Osteoblast (primary cell): ENCODE data around the gene TOX4. TPM values are rescaled to one million over a fixed set of nuclear protein-coding genes. Genes with fewer than 3 reads are reported as not detected.

Experiments
- DNase-seq: peaks from one replicate; pipeline ENCODE4 v3.0.0; 2011; ENCODE audit warnings: low spot score, mixed read lengths; ENCODE audit not compliant: insufficient read length; ENCODE audit errors: missing footprints
- H2AFZ ChIP-seq: 2 replicates; pipeline ENCODE4 v1.6.0; 2011; ENCODE audit warnings: mild to moderate bottlenecking, low read length
- H3K27ac ChIP-seq: 2 replicates; pipeline ENCODE4 v1.5.1; 2011; ENCODE audit warnings: mild to moderate bottlenecking, low read depth, low read length, moderate library complexity
- H3K27me3 ChIP-seq: 2 replicates; pipeline ENCODE4 v1.6.0; 2012; ENCODE audit warnings: mild to moderate bottlenecking, control low read depth, inconsistent platforms, low read length, moderate library complexity; ENCODE audit not compliant: insufficient read depth
- H3K36me3 ChIP-seq: 2 replicates; pipeline ENCODE4 v1.5.1; 2011; ENCODE audit warnings: mild to moderate bottlenecking, low read length, control low read depth, moderate library complexity; ENCODE audit not compliant: insufficient read depth
- H3K4me1 ChIP-seq: 2 replicates; pipeline ENCODE4 v1.5.1; 2011; ENCODE audit warnings: mild to moderate bottlenecking, low read length, control low read depth, moderate library complexity; ENCODE audit not compliant: insufficient read depth
- H3K4me2 ChIP-seq: 2 replicates; pipeline ENCODE4 v1.6.0; 2011; ENCODE audit warnings: mild to moderate bottlenecking, low read length; ENCODE audit not compliant: insufficient read depth
- H3K4me3 ChIP-seq: fragments of 200-600 bp; sonication (generic); 3 replicates; pipeline ENCODE4 v1.5.1; 2012; ENCODE audit warnings: mild to moderate bottlenecking, low read length, inconsistent platforms; ENCODE audit not compliant: insufficient read depth
- H3K79me2 ChIP-seq: 2 replicates; pipeline ENCODE4 v1.6.0; 2012; ENCODE audit warnings: mild to moderate bottlenecking, low read length, control low read depth, inconsistent platforms; ENCODE audit not compliant: insufficient read depth
- H3K9me3 ChIP-seq: 2 replicates; pipeline ENCODE4 v1.5.1; 2011; ENCODE audit warnings: low read depth, low read length, control low read depth
- H4K20me1 ChIP-seq: 2 replicates; pipeline ENCODE4 v1.6.0; 2012; ENCODE audit warnings: mild to moderate bottlenecking, low read length, control low read depth; ENCODE audit not compliant: insufficient read depth
- total RNA-seq: library from RNA; depleted of rRNA; stranded (reverse); fragments of >200 nt; gene quantifications from 2 replicates; pipeline ENCODE4 v1.2.3, GENCODE V29; 2012
- TF ChIP-seq, protein P1 (sequence below): IDR thresholded peaks from 2 replicates; pipeline ENCODE4 v1.5.1; 2011; ENCODE audit warnings: mild to moderate bottlenecking, low read depth, low read length, moderate library complexity; ENCODE audit errors: extremely low read depth

Gene TOX4
- total RNA-seq, 1 donor, result 37.6 TPM

DNA sequence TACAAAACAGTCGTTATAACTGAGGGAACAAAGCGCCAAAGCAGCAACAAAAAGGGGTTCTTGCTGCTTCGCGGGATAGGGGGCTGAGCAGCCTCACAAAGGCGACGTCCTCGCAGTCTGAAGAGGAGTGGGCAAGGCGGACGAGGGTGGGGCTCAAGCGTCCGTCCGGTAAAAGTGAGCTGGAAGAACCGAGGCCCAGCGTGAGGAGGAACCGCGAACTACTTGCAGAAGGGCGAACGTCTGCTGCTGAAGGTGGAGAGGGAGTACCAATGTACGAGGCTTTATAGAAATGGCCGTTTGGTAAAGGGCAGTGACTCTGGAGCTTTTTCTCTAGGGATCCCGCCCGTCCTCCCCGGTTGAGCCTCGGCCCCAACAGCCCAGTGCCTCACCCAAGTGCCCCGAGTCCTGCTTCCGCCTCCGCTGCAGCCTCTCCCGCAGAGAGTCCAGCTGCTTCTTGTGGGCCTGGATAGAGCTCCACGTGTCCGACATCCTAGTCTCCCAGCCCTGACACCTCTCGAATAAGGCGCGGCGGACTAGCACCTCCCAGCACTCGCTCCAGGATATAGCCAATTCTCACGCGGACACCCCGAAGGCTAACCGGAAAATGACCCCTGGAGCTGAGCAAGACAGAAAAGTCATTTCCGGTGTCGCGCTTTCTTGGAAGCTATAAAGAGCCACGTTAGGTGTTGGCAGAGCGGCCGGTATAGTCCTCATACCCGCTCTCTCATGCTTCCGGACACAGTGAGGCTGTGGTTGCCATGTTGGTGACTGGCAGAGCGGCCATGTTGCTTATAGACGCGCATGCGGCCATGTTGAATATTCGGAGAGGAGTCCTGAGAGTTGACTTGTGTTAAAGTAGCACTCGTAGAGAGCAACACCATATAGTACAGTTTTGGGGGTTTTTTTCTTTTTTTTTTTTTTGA is 34.0 kb downstream of the TOX4 start, which contains the start of gene METTL3:
METTL3 (minus strand) TSS at position 606 of the 923 bp plus-strand sequence; CDS start at position 489, 117 bp downstream.
- H3K27ac ChIP-seq, result peak within 1 kb of the TSS; percentile 84
- peak within 1 kb of the TSS; percentile 97 for H3K4me3 ChIP-seq
- no peaks in the 10 kb centered on the region for H3K9me3 ChIP-seq

DNA sequence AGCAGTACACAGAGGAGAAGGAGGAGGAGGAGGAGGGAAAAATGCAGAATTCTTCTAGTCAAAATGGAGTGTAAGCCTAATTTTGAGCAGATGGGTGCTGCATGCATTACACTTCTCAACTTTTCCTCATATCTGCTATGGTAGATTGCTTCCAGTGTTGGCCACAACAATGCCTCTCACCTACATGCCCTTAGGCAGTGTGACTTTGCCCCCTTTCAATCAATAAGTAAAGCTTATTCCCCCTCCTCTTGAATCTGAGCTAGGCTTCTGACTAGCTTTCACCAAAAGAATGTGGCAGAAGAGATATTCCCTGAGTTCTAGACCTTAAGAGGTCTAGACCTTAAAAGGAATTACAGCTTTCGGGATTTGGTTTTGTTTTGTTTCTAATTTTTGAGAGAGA is 37.3 kb downstream of the TOX4 start:
- no peaks in the 10 kb centered on the region for H3K36me3 ChIP-seq
- TF ChIP-seq, protein P1, sequence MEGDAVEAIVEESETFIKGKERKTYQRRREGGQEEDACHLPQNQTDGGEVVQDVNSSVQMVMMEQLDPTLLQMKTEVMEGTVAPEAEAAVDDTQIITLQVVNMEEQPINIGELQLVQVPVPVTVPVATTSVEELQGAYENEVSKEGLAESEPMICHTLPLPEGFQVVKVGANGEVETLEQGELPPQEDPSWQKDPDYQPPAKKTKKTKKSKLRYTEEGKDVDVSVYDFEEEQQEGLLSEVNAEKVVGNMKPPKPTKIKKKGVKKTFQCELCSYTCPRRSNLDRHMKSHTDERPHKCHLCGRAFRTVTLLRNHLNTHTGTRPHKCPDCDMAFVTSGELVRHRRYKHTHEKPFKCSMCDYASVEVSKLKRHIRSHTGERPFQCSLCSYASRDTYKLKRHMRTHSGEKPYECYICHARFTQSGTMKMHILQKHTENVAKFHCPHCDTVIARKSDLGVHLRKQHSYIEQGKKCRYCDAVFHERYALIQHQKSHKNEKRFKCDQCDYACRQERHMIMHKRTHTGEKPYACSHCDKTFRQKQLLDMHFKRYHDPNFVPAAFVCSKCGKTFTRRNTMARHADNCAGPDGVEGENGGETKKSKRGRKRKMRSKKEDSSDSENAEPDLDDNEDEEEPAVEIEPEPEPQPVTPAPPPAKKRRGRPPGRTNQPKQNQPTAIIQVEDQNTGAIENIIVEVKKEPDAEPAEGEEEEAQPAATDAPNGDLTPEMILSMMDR, result no peak
- no peaks in the 10 kb centered on the region for H4K20me1 ChIP-seq
- peaks cover 2% of the 10 kb centered on the region for H3K27me3 ChIP-seq
- no peaks in the 10 kb centered on the region for H3K9me3 ChIP-seq
- peak overlapping the region; percentile 19 for H2AFZ ChIP-seq
- H3K79me2 ChIP-seq, result peaks cover 18% of the 10 kb centered on the region
- H3K4me2 ChIP-seq, result no peak overlapping the region
- H3K4me1 ChIP-seq, result peaks cover 15% of the 10 kb centered on the region
- H3K27ac ChIP-seq, result no peak overlapping the region
- no peak for DNase-seq
- H3K4me3 ChIP-seq, result no peak overlapping the region

More for the DNA sequence above, 34.0 kb downstream of the TOX4 start, which contains the start of gene METTL3:
- TF ChIP-seq, protein P1, result no peak
- Histone ChIP-seq H3K4me1 (peaks cover 16% of the 10 kb centered on the region), H3K36me3 (peaks cover 3% of the 10 kb centered on the region), H3K79me2 (peaks cover 47% of the 10 kb centered on the region), H3K27me3 (peaks cover 2% of the 10 kb centered on the region), H2AFZ (peak within 1 kb of the TSS; percentile 91), H3K4me2 (peak within 1 kb of the TSS; percentile 97), H4K20me1 (no peaks in the 10 kb centered on the region)
- peak; percentile 96 for DNase-seq

DNA sequence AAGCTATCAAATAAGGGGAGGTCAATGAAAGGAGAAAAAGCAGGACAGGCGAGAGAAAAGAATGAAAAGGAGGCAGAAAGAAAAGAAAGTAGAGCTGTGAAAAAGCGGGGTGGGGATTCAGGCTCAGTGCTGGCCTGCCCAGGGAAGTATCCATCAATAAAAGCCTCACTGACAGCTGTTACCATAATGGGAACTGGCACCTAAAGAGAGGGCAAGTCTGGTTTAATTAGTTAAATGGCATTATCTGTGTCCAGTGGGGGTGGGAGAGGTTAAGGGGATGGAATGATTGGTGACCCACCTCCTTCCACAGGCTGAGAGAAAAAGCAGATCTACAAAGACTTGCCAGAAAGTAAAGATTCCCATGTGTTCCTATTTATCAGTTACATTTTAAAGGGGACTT is 41.7 kb downstream of the TOX4 start:
- TF ChIP-seq, protein P1, result no peak
- no peak overlapping the region for H2AFZ ChIP-seq
- DNase-seq, result no peak
- no peaks in the 10 kb centered on the region for H3K36me3 ChIP-seq
- no peaks in the 10 kb centered on the region for H3K9me3 ChIP-seq
- H3K4me3 ChIP-seq, result no peak overlapping the region
- H4K20me1 ChIP-seq, result no peaks in the 10 kb centered on the region
- H3K4me2 ChIP-seq, result no peak overlapping the region
- peaks cover 2% of the 10 kb centered on the region for H3K27me3 ChIP-seq
- peaks cover 9% of the 10 kb centered on the region for H3K4me1 ChIP-seq
- H3K79me2 ChIP-seq, result no peaks in the 10 kb centered on the region
- H3K27ac ChIP-seq, result no peak overlapping the region

DNA sequence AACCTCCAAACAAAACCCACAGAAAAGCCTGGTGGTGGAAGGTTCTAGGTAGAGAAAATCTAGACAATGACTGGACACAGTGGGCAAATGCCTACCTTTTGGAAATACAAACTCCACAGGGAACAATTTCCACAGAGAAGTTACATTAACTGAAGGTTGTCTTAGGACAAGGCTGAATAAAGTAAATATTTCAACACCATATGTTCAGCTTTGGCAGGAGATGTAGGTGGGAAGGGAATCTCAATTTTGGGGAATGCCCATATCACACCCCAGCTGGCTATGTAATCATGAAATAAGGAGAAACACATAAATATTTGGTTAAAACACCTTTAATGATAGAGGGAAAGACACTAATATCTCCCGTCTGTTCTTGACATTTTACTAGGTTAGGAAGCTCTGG is 43.8 kb downstream of the TOX4 start:
- H3K79me2 ChIP-seq, result no peaks in the 10 kb centered on the region
- no peaks in the 10 kb centered on the region for H3K9me3 ChIP-seq
- H2AFZ ChIP-seq, result no peak overlapping the region
- H3K27ac ChIP-seq, result no peak overlapping the region
- no peaks in the 10 kb centered on the region for H3K36me3 ChIP-seq
- no peaks in the 10 kb centered on the region for H4K20me1 ChIP-seq
- H3K4me1 ChIP-seq, result peaks cover 9% of the 10 kb centered on the region
- TF ChIP-seq, protein P1, result no peak
- peaks cover 2% of the 10 kb centered on the region for H3K27me3 ChIP-seq
- DNase-seq, result no peak
- no peak overlapping the region for H3K4me2 ChIP-seq
- H3K4me3 ChIP-seq, result no peak overlapping the region
